ENCODE measurements around the gene SQSTM1.

Gene SQSTM1

GRCh38 chr5:179858586-179859427 lies 38.1 kb downstream of the SQSTM1 start, which contains the start of gene MRNIP:
MRNIP (minus strand) TSS chr5:179858817; CDS start chr5:179858796, 21 bp downstream.
- TF ChIP-seq CTCF (IDR thresholded peaks at IDR 0.05; ENCODE audit: insufficient read depth, low read length, poor library complexity, severe bottlenecking): peak; percentile 2
- Histone ChIP-seq H3K36me3 (ENCODE audit: control insufficient read depth, insufficient read depth, low read length) (peaks cover 12% of the 10 kb centered on the region), H3K27me3 (replicated peaks; ENCODE audit: control insufficient read depth, insufficient read depth, low read length) (no peaks in the 10 kb centered on the region), H3K4me3 (replicated peaks; ENCODE audit: low read depth, low read length) (peak within 1 kb of the TSS; percentile 94)
- DNase-seq (ENCODE audit: extremely low read depth, insufficient read length): peak; percentile 98

- H3K36me3 ChIP-seq (ENCODE audit: control insufficient read depth, insufficient read depth, low read length): peaks cover 22% of the 10 kb centered on the region
- H3K27me3 ChIP-seq (replicated peaks; ENCODE audit: control insufficient read depth, insufficient read depth, low read length): no peaks in the 10 kb centered on the region
- H3K4me3 ChIP-seq (replicated peaks; ENCODE audit: low read depth, low read length): no peak overlapping the region
- TF ChIP-seq CTCF (IDR thresholded peaks at IDR 0.05; ENCODE audit: insufficient read depth, low read length, poor library complexity, severe bottlenecking): no peak
- no peak for DNase-seq (ENCODE audit: extremely low read depth, insufficient read length)
Measured at GRCh38 chr5:179860301-179860700, 39.6 kb downstream of the SQSTM1 start.

- Histone ChIP-seq H3K4me3 (replicated peaks; ENCODE audit: low read depth, low read length) (no peak overlapping the region), H3K27me3 (replicated peaks; ENCODE audit: control insufficient read depth, insufficient read depth, low read length) (no peaks in the 10 kb centered on the region), H3K36me3 (ENCODE audit: control insufficient read depth, insufficient read depth, low read length) (peaks cover 30% of the 10 kb centered on the region)
- TF ChIP-seq CTCF (IDR thresholded peaks at IDR 0.05; ENCODE audit: insufficient read depth, low read length, poor library complexity, severe bottlenecking): no peak
- DNase-seq (ENCODE audit: extremely low read depth, insufficient read length): no peak
Measured at GRCh38 chr5:179862296-179862695, 41.6 kb downstream of the SQSTM1 start.

GRCh38 chr5:179862891-179863290 lies 42.2 kb downstream of the SQSTM1 start:
- Histone ChIP-seq H3K4me3 (replicated peaks; ENCODE audit: low read depth, low read length) (no peak overlapping the region), H3K36me3 (ENCODE audit: control insufficient read depth, insufficient read depth, low read length) (peaks cover 32% of the 10 kb centered on the region), H3K27me3 (replicated peaks; ENCODE audit: control insufficient read depth, insufficient read depth, low read length) (no peaks in the 10 kb centered on the region)
- DNase-seq (ENCODE audit: extremely low read depth, insufficient read length): no peak
- no peak for TF ChIP-seq CTCF (IDR thresholded peaks at IDR 0.05; ENCODE audit: insufficient read depth, low read length, poor library complexity, severe bottlenecking)

- H3K27me3 ChIP-seq (replicated peaks; ENCODE audit: control insufficient read depth, insufficient read depth, low read length): no peaks in the 10 kb centered on the region
- H3K36me3 ChIP-seq (ENCODE audit: control insufficient read depth, insufficient read depth, low read length): peaks cover 32% of the 10 kb centered on the region
- no peak for DNase-seq (ENCODE audit: extremely low read depth, insufficient read length)
- TF ChIP-seq CTCF (IDR thresholded peaks at IDR 0.05; ENCODE audit: insufficient read depth, low read length, poor library complexity, severe bottlenecking): no peak
- H3K4me3 ChIP-seq (replicated peaks; ENCODE audit: low read depth, low read length): no peak overlapping the region
Measured at GRCh38 chr5:179863449-179864085, 42.9 kb downstream of the SQSTM1 start.
